Measurements from ENCODE around the gene PVRIG.
A peak's percentile ranks its signal among the peaks of the same experiment; 100 is the strongest.
"Not testable (repeated sequence)": the region's sequence is repeated elsewhere in the genome, so short reads cannot be mapped to it uniquely, and the experiment has no call there.

The PVRIG gene

DNA sequence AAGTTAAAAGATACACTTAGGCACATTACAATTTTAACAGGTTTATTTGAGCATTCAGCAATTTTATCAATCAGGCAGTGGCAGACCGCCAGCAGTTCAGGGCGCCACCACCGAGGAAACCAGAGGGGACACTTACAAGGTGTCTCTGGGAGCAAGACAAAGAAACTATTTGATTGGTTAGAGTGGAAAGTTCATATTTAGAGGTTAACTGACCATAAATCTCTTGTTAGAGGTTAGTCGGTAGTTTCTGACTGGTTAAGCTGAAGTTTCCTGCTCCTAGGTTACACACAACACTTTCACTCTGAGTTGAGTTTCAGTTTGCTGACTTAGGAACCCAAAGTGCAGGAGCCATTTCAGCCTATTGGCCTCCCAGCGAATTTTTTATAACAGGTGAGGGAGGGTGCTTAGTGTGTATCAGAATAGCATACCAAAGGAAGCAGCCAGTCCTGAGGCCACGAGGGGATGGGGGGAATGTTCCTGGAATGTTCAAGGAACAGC, 10.8 kb upstream of the PVRIG start:
- H3K4me3 Mint-ChIP-seq = peak overlapping the region; percentile 45

DNA sequence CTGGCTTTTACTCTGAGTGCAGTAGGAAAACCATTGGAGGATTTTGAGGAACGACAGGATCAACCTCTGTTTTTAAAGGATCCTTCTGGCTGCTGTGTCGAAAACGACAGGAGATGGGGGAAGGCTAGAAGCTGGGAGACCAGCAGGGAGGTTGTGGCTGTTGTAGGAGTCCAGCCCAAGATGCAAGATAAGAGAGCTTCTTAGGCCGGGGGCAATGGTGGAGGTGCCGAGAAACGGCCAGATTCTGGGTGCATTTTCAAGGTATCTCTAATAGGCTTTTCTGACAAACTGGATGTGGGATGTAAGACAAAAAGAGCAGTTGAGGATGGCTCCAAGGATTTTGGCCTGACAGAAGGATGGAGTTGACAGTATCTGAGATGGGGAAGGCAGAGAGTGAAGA, 10.3 kb upstream of the PVRIG start:
- Mint-ChIP-seq H3K4me3 (peak overlapping the region; percentile 45), H3K4me1 (peaks cover 45% of the 10 kb centered on the region)

More for the DNA sequence above, 10.8 kb upstream of the PVRIG start:
- DNase-seq (ENCODE audit: low spot score in 2 of 2) (no peak), ATAC-seq (replicated peaks; ENCODE audit: extremely low read depth, poor library complexity, severe bottlenecking) (peak; percentile 45)
- H3K9me3 Mint-ChIP-seq = no peaks in the 10 kb centered on the region
- H3K27ac Mint-ChIP-seq (ENCODE audit: low read depth) = peak overlapping the region; percentile 82
- no peaks in the 10 kb centered on the region for H3K27me3 Mint-ChIP-seq
- peaks cover 51% of the 10 kb centered on the region for H3K4me1 Mint-ChIP-seq
- peaks cover 5% of the 10 kb centered on the region for H3K36me3 Mint-ChIP-seq (ENCODE audit: insufficient read depth)

DNA sequence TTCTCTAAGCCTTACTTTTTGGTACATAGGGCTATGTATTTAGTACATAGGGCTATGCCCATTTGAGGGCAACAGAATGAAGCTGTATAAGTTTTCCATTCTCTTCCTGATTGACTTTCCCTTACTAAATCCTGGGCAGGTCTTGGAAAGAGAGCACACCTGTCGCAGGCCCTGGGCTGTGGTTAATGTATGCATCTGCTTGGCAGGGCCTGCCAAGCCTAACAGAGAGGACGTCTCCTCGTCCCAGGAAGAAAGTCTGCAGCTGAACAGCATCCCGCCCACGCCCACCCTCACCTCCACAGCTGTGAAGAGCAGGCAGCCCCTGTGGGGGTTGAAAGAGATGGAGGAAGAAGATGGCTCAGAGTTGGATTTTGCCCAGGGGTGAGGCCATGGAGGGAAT, 8.9 kb upstream of the PVRIG start:
- Mint-ChIP-seq H3K27me3 (no peaks in the 10 kb centered on the region), H3K9me3 (no peaks in the 10 kb centered on the region), H3K4me1 (peaks cover 45% of the 10 kb centered on the region), H3K4me3 (peak overlapping the region; percentile 67), H3K36me3 (ENCODE audit: insufficient read depth) (peaks cover 3% of the 10 kb centered on the region), H3K27ac (ENCODE audit: low read depth) (peak overlapping the region; percentile 96)
- no peak for ATAC-seq (replicated peaks; ENCODE audit: extremely low read depth, poor library complexity, severe bottlenecking)
- DNase-seq (ENCODE audit: low spot score in 2 of 2) = no peak

More for the DNA sequence above, 10.3 kb upstream of the PVRIG start:
- no peak for ATAC-seq (replicated peaks; ENCODE audit: extremely low read depth, poor library complexity, severe bottlenecking)
- Mint-ChIP-seq H3K27ac (ENCODE audit: low read depth) (peak overlapping the region; percentile 82), H3K36me3 (ENCODE audit: insufficient read depth) (peaks cover 4% of the 10 kb centered on the region), H3K9me3 (no peaks in the 10 kb centered on the region), H3K27me3 (no peaks in the 10 kb centered on the region)
- no peak for DNase-seq (ENCODE audit: low spot score in 2 of 2)

DNA sequence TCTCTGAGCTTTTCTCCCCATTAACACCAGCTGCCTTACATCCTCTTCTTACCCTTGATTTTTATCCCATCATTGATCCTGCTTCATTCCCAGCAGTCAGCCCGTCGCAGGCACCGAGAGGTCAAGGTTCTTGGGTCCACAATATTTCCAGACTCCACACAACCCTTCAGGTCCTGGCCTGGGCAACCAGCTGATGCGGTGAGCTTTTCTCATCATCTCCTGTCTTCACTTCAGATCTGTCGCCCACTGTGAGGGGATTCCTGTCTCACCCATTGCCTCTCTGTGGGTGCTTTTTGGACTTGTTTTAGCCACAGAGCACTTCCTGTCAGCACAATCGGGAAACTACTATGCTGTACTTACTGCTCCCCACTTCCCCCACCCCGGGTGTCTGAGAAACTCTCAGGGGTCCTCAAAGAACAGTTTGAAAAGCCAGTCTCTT, 8.4 kb upstream of the PVRIG start:
- H3K27ac Mint-ChIP-seq (ENCODE audit: low read depth) = peak overlapping the region; percentile 96
- no peaks in the 10 kb centered on the region for H3K9me3 Mint-ChIP-seq
- H3K4me1 Mint-ChIP-seq = peaks cover 45% of the 10 kb centered on the region
- peaks cover 5% of the 10 kb centered on the region for H3K36me3 Mint-ChIP-seq (ENCODE audit: insufficient read depth)
- H3K4me3 Mint-ChIP-seq = peak overlapping the region; percentile 67
- peak in 1 of 2 donors; percentile 52 for DNase-seq (ENCODE audit: low spot score in 2 of 2)
- peak; percentile 95 for ATAC-seq (replicated peaks; ENCODE audit: extremely low read depth, poor library complexity, severe bottlenecking)
- H3K27me3 Mint-ChIP-seq = no peaks in the 10 kb centered on the region

DNA sequence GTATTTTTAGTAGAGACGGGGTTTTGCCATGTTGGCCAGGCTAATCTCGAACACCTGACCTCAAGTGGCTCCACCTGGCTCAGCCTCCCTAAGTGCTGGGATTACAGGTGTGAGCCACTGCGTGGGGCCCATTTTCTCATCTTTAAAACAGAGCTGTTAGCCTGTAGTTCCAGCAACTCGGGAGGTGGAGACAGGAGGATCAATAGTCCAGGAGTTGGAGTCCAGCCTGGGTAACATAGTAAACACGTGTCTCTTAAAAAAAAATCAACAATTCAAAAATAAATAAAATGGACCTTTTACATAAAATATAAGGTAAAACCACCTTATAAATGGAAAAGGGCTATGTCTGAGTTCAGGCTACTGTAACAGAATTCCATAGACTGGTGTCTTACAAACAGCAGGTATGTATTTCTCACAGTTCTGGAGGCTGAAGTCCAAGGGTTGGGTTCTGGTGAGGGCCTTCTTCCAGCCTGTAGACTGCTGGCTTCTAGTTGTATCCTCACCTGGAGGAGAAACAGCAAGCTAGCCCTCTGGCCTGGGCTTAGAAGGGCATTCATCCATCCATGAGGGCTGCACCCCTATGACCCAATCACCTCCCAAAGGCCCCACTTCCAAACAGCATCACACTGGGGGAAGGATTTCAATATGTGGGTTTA, 7.0 kb upstream of the PVRIG start:
- no peak overlapping the region for H3K27ac Mint-ChIP-seq (ENCODE audit: low read depth)
- H3K36me3 Mint-ChIP-seq (ENCODE audit: insufficient read depth) = peaks cover 9% of the 10 kb centered on the region
- no peak for DNase-seq (ENCODE audit: low spot score in 2 of 2)
- peaks cover 52% of the 10 kb centered on the region for H3K4me1 Mint-ChIP-seq
- H3K4me3 Mint-ChIP-seq = no peak overlapping the region
- no peaks in the 10 kb centered on the region for H3K9me3 Mint-ChIP-seq
- ATAC-seq (replicated peaks; ENCODE audit: extremely low read depth, poor library complexity, severe bottlenecking) = no peak
- no peaks in the 10 kb centered on the region for H3K27me3 Mint-ChIP-seq

DNA sequence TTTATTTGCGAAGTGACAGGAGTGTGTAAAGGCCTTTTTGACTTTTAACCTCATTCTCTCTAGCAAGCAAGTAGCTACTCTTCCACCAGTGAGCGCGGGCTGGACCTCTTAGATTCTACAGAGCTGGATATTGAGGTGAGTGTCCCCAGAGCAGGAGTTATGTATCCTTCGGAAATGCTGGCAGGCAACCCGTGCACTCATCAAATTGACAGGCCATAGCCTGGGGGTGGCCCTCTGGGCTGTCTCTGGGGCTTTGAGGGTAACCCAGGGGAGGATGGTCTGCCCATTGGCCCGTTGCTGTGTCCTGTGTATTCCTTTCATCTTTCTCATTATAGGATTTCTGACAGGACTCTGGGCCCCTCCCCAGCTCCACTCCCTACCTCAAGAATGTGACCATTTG, 6.1 kb upstream of the PVRIG start:
- Mint-ChIP-seq H3K4me1 (peaks cover 47% of the 10 kb centered on the region), H3K36me3 (ENCODE audit: insufficient read depth) (peaks cover 9% of the 10 kb centered on the region), H3K27me3 (no peaks in the 10 kb centered on the region), H3K4me3 (no peak overlapping the region), H3K9me3 (no peaks in the 10 kb centered on the region), H3K27ac (ENCODE audit: low read depth) (no peak overlapping the region)
- no peak for ATAC-seq (replicated peaks; ENCODE audit: extremely low read depth, poor library complexity, severe bottlenecking)
- DNase-seq (ENCODE audit: low spot score in 2 of 2) = no peak

DNA sequence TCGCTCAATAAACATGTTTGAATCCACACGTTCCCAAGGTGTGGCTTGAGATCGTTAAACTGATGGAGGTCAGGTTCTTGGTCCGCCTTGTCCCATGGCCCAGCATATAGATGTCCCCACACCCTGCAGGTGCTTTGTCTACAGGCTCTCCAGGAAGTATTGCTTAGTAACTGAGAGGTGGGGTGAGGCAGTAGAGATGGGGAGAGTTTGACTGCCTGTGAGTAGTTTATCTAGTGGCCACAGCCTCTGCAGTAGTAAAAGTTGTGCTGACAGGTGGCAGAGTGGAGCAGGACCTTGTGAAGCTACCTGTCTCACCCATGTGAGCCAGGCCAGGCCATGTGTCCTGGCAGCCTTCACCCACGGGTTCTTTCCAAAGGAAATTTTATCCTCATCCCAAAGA, 5.4 kb upstream of the PVRIG start:
- not testable (repeated sequence) for H3K27me3 Mint-ChIP-seq; H3K4me3 Mint-ChIP-seq; H3K9me3 Mint-ChIP-seq; ATAC-seq (replicated peaks; ENCODE audit: extremely low read depth, poor library complexity, severe bottlenecking); DNase-seq (ENCODE audit: low spot score in 2 of 2); H3K27ac Mint-ChIP-seq (ENCODE audit: low read depth)
- Mint-ChIP-seq H3K4me1 (peaks cover 47% of the 10 kb centered on the region), H3K36me3 (ENCODE audit: insufficient read depth) (peaks cover 12% of the 10 kb centered on the region)

DNA sequence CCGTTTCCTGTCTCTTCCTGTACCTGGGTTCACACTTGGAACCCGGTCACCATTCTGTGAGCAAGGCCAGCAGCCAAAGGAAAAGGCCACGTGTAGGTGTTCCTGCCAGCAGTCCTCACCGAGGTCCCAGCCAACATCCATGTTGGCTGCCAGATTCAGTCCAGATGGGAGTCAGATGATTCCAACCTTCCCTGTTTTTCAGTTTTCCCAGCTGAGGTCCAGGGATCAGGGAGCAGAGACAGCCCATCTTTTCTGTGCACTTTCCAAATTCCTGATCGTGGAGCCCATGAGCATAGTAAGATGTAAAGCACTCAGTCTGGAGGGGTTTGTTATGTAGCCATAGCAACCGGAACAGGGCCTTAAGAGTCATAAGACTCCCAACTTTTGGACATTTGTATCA, 3.9 kb upstream of the PVRIG start:
- Mint-ChIP-seq H3K36me3 (ENCODE audit: insufficient read depth) (peaks cover 21% of the 10 kb centered on the region), H3K4me1 (peaks cover 42% of the 10 kb centered on the region), H3K27me3 (no peaks in the 10 kb centered on the region), H3K27ac (ENCODE audit: low read depth) (no peak overlapping the region), H3K9me3 (no peaks in the 10 kb centered on the region), H3K4me3 (no peak overlapping the region)
- ATAC-seq (replicated peaks; ENCODE audit: extremely low read depth, poor library complexity, severe bottlenecking) (no peak), DNase-seq (ENCODE audit: low spot score in 2 of 2) (no peak)

DNA sequence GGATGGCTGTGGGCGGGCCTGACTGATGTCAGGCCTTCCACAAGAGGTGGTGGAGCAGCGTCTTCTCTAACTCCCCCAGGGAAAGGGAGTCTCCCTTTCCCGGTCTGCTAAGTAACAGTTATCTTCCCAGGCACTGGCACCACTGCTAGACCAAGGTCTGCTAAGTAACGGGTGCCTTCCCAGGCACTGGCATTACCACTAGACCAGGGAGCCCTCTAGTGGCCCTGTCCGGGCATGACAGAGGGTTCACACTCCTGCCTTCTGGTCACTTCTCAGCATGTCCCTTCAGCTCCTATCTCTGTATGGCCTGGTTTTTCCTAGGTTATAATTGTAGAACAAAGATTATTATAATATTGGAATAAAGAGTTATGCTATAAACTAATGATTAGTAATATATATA, 1.8 kb upstream of the PVRIG start:
- ATAC-seq (replicated peaks; ENCODE audit: extremely low read depth, poor library complexity, severe bottlenecking) (peak; percentile 17), DNase-seq (ENCODE audit: low spot score in 2 of 2) (peak; percentile 68)
- Mint-ChIP-seq H3K27ac (ENCODE audit: low read depth) (peak overlapping the region; percentile 93), H3K36me3 (ENCODE audit: insufficient read depth) (peaks cover 36% of the 10 kb centered on the region), H3K4me1 (peaks cover 48% of the 10 kb centered on the region), H3K4me3 (peak overlapping the region; percentile 80)
- H3K9me3 Mint-ChIP-seq, H3K27me3 Mint-ChIP-seq: not testable (repeated sequence)

DNA sequence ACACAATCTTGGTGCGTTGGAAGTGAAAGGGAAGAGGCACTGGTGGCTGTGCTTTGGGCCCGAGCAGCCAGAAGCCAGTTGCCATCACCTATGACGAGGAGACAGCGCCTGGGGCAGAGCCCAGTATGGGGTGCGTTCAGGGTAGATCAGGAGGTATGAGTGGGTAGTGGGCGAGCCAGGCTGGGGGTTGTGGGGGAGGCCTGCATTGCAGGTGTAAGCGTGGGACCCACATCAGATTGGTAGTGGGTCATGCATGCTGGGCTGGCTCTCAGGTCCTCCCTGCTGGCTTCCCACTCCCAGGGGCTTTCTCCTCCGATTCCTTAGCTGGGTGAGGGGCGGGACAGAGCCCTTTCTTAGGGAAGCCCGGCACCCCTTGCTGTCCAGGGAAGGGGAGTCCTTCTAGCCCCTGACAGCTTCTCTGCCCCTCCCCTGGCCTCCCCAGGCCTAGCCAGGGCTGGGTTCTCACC, 445 bp upstream of the PVRIG start:
- Mint-ChIP-seq H3K9me3 (no peaks in the 10 kb centered on the region), H3K36me3 (ENCODE audit: insufficient read depth) (peaks cover 49% of the 10 kb centered on the region), H3K4me1 (peaks cover 62% of the 10 kb centered on the region), H3K27ac (ENCODE audit: low read depth) (peak overlapping the region; percentile 98), H3K4me3 (peak overlapping the region; percentile 95), H3K27me3 (no peaks in the 10 kb centered on the region)
- no peak for DNase-seq (ENCODE audit: low spot score in 2 of 2)
- ATAC-seq (replicated peaks; ENCODE audit: extremely low read depth, poor library complexity, severe bottlenecking) = no peak

DNA sequence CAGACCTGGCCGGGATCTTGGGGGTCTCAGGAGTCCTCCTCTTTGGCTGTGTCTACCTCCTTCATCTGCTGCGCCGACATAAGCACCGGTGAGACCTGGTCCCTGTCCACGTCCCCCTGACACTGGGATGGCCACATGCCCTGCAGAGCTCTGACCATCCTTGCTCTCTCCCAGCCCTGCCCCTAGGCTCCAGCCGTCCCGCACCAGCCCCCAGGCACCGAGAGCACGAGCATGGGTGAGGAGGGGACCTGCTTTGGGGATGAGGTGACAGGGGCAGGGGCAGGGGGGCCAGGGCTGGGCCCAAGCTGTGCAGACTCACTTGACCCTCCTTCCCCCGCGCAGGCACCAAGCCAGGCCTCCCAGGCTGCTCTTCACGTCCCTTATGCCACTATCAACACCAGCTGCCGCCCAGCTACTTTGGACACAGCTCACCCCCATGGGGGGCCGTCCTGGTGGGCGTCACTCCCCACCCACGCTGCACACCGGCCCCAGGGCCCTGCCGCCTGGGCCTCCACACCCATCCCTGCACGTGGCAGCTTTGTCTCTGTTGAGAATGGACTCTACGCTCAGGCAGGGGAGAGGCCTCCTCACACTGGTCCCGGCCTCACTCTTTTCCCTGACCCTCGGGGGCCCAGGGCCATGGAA, 959 bp downstream of the PVRIG start:
- peaks cover 65% of the 10 kb centered on the region for H3K4me1 Mint-ChIP-seq
- H3K27me3 Mint-ChIP-seq = no peaks in the 10 kb centered on the region
- H3K4me3 Mint-ChIP-seq = peak overlapping the region; percentile 95
- peak overlapping the region; percentile 98 for H3K27ac Mint-ChIP-seq (ENCODE audit: low read depth)
- H3K9me3 Mint-ChIP-seq = no peaks in the 10 kb centered on the region
- DNase-seq (ENCODE audit: low spot score in 2 of 2) = no peak
- peaks cover 58% of the 10 kb centered on the region for H3K36me3 Mint-ChIP-seq (ENCODE audit: insufficient read depth)
- no peak for ATAC-seq (replicated peaks; ENCODE audit: extremely low read depth, poor library complexity, severe bottlenecking)

DNA sequence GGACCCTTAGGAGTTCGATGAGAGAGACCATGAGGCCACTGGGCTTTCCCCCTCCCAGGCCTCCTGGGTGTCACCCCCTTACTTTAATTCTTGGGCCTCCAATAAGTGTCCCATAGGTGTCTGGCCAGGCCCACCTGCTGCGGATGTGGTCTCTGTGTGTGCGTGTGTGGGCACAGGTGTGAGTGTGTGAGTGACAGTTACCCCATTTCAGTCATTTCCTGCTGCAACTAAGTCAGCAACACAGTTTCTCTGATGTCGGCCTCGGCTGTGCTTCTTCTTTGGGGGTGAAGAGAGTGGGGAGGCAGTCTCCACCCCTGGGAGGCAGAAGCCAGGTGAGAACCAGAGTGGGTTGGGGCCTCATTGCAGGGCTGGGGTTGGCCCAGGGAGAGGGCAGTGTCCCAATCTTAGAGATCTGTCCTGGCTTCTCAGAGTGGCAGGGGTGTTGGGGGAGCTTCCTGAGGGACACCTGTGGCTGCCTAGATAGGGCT, 1.5 kb downstream of the PVRIG start:
- Mint-ChIP-seq H3K4me3 (peak overlapping the region; percentile 95), H3K27me3 (no peaks in the 10 kb centered on the region), H3K9me3 (no peaks in the 10 kb centered on the region), H3K27ac (ENCODE audit: low read depth) (peak overlapping the region; percentile 98), H3K4me1 (peaks cover 69% of the 10 kb centered on the region), H3K36me3 (ENCODE audit: insufficient read depth) (peaks cover 58% of the 10 kb centered on the region)
- DNase-seq (ENCODE audit: low spot score in 2 of 2) (peak; percentile 59 to 81), ATAC-seq (replicated peaks; ENCODE audit: extremely low read depth, poor library complexity, severe bottlenecking) (peak; percentile 63)
